Loucy (cell line): ENCODE measurements around the gene ADGRD1.

Source experiments
- CTCF ChIP-seq: fragments of 200-600 bp; sonication (generic); conservative IDR thresholded peaks from 2 replicates; pipeline ENCODE4 v1.5.1; 2014; ENCODE audit warnings: mild to moderate bottlenecking, antibody characterized with exemption, low read length
- EZH2phosphoT487 ChIP-seq: fragments of 200-600 bp; IDR thresholded peaks from 2 replicates; pipeline ENCODE4 v1.6.1; 2018; ENCODE audit warnings: antibody characterized with exemption, mild to moderate bottlenecking, moderate library complexity, borderline replicate concordance

DNA sequence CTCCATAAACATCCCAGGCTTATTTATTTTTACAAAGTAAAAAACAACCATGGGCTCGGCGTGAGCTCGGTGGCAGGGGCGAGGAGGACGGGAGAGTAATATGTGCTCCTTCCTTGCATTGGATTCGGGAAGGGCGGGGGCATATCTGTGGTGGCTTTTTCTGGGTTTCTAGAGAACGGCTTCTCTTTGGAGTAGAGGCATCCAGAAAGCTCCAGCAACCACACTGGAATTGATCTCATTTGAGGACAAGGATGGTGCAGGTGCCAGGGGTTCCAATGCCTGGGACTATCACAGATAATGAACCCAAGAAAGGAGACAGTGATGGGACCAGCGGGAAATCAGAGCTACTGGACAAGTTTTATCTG is 18.9 kb downstream of the ADGRD1 start:
- TF ChIP-seq CTCF (no peak), EZH2phosphoT487 (no peak)
